HG02885 (cell line): ENCODE data around the gene SCARB1.
A peak's percentile ranks its signal among the peaks of the same experiment; 100 is the strongest.

Experiments used
- ATAC-seq: cut with Tn5 transposase; IDR thresholded peaks from one replicate; pipeline ENCODE4 v1.9.1; 2021; ENCODE audit warnings: mild to moderate bottlenecking; ENCODE audit not compliant: unreplicated experiment, poor library complexity

The SCARB1 gene

GRCh38 chr12:124753228-124753591, 110.5 kb downstream of the SCARB1 start:
- ATAC-seq = no peak

- no peak for ATAC-seq
These were observed 111.0 kb downstream of the SCARB1 start for GRCh38 chr12:124752437-124753227.

GRCh38 chr12:124751654-124752355, 111.9 kb downstream of the SCARB1 start:
- no peak for ATAC-seq

GRCh38 chr12:124750787-124751471, 112.7 kb downstream of the SCARB1 start:
- no peak for ATAC-seq

- ATAC-seq = no peak
These were observed 113.5 kb downstream of the SCARB1 start for GRCh38 chr12:124750149-124750656.

- ATAC-seq = no peak
These were observed 113.9 kb downstream of the SCARB1 start for GRCh38 chr12:124749725-124750124.

GRCh38 chr12:124747426-124748161, 116.1 kb downstream of the SCARB1 start:
- no peak for ATAC-seq

- ATAC-seq = no peak
These were observed 116.8 kb downstream of the SCARB1 start for GRCh38 chr12:124746649-124747425.

- ATAC-seq = no peak
These were observed 117.6 kb downstream of the SCARB1 start for GRCh38 chr12:124745891-124746570.

- no peak for ATAC-seq
These were observed 118.2 kb downstream of the SCARB1 start for GRCh38 chr12:124745465-124745890.

- ATAC-seq = peak; percentile 59
These were observed 118.8 kb downstream of the SCARB1 start for GRCh38 chr12:124744659-124745464.

- ATAC-seq = no peak
These were observed 119.4 kb downstream of the SCARB1 start for GRCh38 chr12:124744273-124744640.

- no peak for ATAC-seq
These were observed 120.0 kb downstream of the SCARB1 start for GRCh38 chr12:124743479-124744272.

GRCh38 chr12:124742678-124743077, 121.0 kb downstream of the SCARB1 start:
- ATAC-seq = no peak

GRCh38 chr12:124742111-124742510, 121.6 kb downstream of the SCARB1 start:
- ATAC-seq = no peak

GRCh38 chr12:124741211-124741610, 122.5 kb downstream of the SCARB1 start:
- no peak for ATAC-seq

- ATAC-seq = no peak
These were observed 123.0 kb downstream of the SCARB1 start for GRCh38 chr12:124740691-124741137.
